SK-N-SH (cell line): ENCODE measurements around the gene ADGRL3.

Experiments
- CTCF ChIP-seq: fragments of 200-600 bp; sonication (generic); IDR thresholded peaks from 2 replicates; pipeline ENCODE4 v1.6.1; 2017; ENCODE audit warnings: antibody characterized with exemption, mild to moderate bottlenecking, moderate library complexity
- TEAD4 ChIP-seq: IDR thresholded peaks from 2 replicates; pipeline ENCODE4 v1.4.0; 2012; ENCODE audit warnings: mild to moderate bottlenecking, borderline replicate concordance; ENCODE audit not compliant: insufficient read depth

GRCh38 chr4:61773655-61774245 is 573.6 kb downstream of the ADGRL3 start:
- TF ChIP-seq CTCF (no peak), TEAD4 (no peak)
